AG09309 (cell line): Measurements from ENCODE around the gene PAPPA2.

ENCODE experiments used
- DNase-seq: peaks from one replicate; pipeline ENCODE4 v3.0.0-alpha.2; 2010; ENCODE audit warnings: low read depth
- H3K4me3 ChIP-seq: 2 replicates; pipeline ENCODE4 v1.5.1; 2011; ENCODE audit warnings: mild to moderate bottlenecking, low read depth, low read length, moderate library complexity; ENCODE audit not compliant: control insufficient read depth
- TF ChIP-seq, protein P1 (sequence below): IDR thresholded peaks from 2 replicates; pipeline ENCODE4 v1.5.1; 2011; ENCODE audit warnings: mild to moderate bottlenecking, low read depth, low read length, inconsistent platforms; ENCODE audit not compliant: insufficient read depth, control insufficient read depth; ENCODE audit errors: missing control alignments

Gene PAPPA2

DNA sequence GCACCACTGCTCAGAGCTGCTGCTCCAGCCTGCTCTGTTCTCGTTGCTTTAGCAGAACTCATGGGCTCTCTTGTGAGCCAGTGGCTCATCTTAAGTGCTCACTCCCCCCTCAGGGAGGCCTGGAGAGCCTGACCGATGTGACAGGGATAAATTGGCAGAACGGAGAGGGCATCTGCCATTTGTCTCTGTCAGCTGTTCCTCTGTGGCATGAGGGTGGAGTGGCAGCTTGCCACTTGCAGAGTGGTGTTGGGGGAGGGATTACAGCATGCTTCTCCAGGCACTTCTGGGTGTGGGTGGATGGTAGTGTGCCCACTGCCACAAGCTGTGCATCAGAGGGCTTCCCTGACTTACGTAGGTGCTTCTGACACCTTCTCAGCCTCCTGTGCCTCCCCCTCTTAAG, 229.5 kb downstream of the PAPPA2 start:
- no peak overlapping the region for H3K4me3 ChIP-seq
- TF ChIP-seq, protein P1, sequence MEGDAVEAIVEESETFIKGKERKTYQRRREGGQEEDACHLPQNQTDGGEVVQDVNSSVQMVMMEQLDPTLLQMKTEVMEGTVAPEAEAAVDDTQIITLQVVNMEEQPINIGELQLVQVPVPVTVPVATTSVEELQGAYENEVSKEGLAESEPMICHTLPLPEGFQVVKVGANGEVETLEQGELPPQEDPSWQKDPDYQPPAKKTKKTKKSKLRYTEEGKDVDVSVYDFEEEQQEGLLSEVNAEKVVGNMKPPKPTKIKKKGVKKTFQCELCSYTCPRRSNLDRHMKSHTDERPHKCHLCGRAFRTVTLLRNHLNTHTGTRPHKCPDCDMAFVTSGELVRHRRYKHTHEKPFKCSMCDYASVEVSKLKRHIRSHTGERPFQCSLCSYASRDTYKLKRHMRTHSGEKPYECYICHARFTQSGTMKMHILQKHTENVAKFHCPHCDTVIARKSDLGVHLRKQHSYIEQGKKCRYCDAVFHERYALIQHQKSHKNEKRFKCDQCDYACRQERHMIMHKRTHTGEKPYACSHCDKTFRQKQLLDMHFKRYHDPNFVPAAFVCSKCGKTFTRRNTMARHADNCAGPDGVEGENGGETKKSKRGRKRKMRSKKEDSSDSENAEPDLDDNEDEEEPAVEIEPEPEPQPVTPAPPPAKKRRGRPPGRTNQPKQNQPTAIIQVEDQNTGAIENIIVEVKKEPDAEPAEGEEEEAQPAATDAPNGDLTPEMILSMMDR: no peak
- DNase-seq: no peak

DNA sequence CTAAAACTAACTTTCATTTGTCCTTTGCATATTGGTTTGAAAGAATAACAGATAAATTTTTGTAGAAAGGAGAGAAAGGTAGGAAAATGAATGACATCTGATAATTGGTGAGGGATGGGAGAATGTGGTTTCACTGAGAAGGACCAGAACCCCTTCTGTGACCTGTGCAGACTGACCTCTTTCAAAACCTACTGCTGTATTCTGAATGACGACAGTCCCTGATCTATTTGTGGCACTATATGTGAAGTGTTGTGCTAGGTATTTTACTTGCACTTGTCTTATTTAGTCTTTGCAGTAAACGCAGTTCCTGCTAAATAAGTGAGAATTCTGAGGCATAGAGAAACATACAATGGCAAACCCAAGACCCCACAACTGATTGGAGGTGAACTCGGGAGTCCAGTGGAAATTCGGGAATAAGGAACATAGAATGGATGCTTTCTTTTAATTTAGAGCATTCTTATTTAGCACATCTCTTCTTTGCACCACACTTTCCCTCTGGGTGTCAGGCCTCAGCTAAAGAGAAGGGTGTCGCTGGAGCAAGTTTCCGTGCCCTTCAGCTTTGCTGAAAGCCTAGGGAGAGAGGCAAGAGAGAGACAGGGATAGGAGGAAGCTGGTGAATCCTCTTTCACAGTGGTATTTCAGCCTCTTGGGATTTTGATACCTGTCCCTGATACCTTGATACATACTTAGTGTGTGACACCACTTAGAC, 230.2 kb downstream of the PAPPA2 start:
- no peak overlapping the region for H3K4me3 ChIP-seq
- TF ChIP-seq, protein P1: no peak
- DNase-seq: no peak

DNA sequence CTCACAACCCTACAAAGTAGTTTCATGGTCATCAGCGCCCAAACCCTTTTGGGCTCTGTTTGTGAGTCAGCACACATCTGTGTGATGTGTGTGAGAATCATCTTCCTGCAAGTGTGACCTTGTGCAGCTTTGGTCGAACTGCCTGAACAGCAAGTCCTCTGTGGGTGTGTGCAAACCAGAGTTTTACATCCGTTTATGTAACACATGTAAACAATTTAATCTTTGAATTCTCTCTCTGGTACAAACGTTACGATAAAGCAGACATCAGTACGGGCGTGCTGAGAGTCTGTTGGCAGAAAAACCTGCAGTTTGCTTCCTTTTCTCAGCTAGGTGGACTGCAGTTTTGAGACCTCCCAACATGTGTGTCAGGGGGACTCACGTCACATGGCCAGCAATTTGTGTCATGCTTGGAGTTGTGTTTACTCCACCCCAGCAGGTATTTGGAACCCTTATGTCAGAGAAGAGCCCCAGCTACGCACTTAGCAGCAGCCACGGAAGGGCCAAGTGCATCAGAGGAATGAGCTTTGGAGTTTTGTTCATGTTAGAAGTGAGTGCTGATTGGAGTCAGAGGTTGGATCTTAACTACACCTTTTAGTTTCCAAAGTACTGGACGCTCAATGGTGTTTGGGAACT, 230.8 kb downstream of the PAPPA2 start:
- no peak for DNase-seq
- no peak overlapping the region for H3K4me3 ChIP-seq

DNA sequence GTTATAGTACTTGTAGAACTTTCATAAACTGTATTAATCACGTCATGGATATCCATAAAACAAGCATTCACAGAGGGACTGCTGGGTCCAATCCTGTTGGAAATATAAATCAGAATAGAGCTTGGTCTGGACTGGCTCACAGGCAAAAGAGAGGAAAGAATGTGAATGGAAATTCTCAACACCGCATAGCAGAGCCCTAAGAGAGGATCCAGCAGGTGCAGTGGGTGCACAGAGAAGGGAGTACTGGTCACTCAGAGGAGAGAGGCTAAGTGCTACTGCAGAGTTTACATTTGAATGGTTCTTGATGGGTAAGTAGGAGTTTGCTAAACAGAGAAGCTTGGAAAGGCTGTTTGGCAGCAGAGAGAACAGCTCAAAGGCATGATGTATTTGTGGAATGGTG, 231.7 kb downstream of the PAPPA2 start:
- H3K4me3 ChIP-seq: no peak overlapping the region

More for the DNA sequence above, 230.8 kb downstream of the PAPPA2 start:
- TF ChIP-seq, protein P1: no peak

DNA sequence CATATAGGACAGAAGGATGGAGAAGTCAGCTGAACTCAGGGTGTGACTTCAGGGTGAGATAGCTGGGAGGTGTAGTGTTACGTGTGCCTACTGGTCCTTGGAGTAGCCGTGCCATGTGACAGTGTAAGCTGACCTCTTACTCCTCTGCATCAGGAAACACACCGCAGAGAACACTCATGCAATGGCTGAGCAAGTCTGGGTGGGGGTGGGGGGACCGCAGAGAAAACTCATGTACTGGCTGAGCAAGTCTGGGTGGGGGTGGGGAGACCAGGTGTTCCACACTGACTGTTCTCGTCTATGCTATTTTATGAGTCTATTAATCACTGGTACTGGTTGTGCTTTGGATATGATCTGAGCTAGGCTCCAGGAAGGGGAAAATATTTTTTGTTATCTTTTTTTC, 233.1 kb downstream of the PAPPA2 start:
- no peak overlapping the region for H3K4me3 ChIP-seq
- DNase-seq: no peak
- TF ChIP-seq, protein P1: no peak

More for the DNA sequence above, 231.7 kb downstream of the PAPPA2 start:
- DNase-seq: no peak
- TF ChIP-seq, protein P1: no peak

DNA sequence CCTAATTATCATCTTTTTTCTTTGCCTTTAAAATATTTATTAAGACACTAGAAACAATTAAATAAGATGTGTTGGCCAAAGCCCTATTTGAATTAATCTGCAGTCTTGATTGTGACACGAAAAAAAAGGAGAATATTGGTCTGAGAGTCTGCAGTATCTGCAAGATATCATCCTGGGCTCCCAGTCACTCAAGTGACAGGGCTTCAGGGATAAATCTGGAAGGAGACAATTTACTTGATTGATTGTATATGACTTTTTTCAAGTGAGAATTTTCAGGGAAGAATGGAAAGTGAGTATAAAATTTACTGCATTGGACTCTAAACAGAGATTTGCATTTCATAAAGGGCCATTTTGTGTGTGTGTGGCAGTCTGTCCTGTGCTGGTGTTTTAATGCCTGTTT, 233.7 kb downstream of the PAPPA2 start:
- no peak for DNase-seq
- H3K4me3 ChIP-seq: no peak overlapping the region
- TF ChIP-seq, protein P1: no peak
